ENCODE measurements around the gene DIP2C.
"Not testable (repeated sequence)": the region's sequence is repeated elsewhere in the genome, so short reads cannot be mapped to it uniquely, and the experiment has no call there.

The DIP2C gene

DNA sequence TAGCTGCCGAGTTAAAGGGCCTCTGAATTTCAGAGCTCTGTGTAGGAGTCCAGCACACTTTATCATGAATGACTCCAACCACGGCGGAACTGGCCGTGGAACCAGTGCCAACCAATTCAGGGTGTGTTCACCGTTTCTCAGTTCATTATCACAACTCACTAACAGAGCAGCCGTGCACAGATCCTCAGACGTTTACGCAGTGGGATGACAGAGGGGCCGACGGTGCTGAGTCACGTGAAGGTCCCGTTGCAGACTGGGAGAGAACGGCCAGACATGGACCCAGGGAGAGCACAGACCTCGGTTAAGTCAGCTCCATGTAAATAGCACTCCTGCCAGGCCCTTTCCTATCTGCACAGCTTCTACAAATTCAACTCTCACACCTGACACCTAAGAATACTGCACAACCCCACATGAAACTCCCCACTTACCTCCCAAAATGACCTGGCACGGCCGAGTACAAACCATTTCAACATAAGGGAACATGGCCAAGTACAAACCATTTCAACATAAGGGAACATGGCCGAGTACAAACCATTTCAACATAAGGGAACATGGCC lies 95.5 kb downstream of the DIP2C start:
- no peak for DNase-seq

DNA sequence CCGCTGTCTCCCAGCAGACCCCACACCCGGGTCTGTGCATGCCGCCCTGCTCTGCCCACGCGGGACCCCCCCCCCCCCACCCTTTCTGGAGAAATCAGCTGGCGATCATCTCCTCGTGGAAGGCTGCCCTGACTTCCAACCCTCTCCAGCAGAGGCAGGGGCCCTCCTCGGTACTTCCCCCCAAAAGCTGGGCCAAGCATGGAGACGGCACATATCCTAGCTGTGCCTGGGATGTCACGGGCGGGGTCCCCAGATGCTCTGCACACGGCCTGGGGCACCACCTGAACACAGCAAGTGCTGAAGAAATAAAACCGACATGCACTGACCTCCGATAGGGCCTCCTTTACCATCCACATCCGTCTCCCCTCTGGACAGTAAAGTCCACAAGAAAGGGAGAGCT lies 96.0 kb downstream of the DIP2C start:
- DNase-seq: no peak

DNA sequence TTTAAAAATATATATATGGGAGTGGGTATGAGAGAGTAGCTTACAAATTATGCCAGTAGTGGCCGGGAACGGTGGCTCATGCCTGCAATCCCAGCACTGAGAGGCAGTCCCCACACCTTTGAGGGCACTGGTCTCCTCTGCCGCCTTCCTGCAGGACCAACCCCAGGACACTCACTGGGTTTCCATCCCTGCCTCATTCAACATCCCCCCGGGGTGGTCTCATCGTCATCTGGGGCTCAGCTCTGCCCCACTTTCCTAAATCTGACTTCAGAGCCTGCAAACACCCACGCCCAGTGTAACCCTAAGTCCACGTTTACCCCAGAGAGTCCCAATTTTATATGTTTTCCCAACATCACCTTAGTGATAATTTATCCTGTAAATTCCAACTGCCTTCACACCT lies 96.5 kb downstream of the DIP2C start:
- DNase-seq: no peak

DNA sequence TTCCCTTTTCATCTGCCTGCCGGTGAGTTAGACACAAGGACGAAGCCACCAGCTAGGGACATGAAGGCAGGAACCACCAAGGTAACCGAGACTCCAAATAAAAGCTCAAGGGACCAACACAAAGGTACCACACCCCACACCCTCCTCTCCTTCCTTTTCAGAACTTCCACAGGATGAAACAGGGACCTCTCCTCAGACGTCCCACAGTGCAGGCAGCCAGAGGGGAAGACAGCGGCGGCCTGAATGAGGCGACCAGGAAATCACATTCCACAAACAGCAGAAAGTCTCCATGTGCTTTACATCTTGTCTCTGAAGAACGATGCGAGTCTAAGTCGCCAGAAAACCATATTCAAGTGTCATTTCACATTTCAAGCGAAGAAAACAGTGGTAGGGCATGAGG lies 97.8 kb downstream of the DIP2C start:
- DNase-seq: no peak

DNA sequence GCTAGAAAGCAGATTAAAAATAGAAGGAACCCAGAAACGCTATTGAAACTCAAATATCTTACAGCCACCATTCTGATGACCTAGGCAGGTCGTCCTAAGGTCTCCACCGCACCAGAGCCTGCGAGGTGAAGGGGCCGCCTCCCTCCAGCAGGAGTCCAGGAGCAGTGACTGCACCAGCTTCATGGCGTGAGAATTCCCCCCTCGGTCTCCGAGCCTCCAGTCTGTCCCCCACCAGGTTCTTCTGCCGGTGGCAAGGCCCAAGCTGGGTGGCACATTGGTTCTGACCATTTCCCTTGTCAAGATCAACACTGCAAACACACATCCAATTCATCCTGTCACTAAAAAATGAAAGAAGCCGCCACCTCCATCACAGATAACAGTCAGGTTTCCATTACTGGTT lies 98.7 kb downstream of the DIP2C start:
- DNase-seq: no peak

DNA sequence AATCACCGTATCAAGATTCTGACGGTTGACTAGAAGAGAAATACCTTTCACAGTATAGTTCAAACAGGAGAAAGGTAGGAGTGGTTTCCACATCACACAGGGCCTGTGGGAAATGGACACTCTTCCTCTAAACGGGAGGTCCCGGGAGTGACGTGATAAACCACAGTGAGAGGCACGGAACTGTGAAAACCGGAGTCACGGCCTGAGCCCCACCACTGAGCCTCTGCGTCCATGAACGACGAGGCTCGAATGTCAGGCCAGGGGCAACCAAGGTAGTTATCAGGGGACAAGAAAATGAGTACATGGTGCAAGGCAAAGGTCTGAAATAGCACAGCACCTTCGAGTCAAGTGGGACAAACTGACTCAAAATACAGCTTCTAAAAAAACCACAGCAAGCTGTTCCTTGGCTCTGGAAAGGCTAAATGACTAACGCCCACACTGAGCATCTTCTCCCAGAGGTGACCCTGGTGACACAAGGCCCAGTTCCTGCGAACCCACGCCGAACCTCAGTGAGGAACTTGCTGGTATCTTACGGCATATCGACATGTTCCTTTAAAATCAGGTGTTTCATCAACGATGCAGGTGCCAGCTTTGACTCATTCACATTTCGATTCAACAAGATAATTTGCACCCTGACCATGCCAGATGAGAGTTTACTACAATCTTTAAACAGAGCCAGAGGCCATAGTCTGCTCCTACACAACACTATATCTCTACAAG lies 99.3 kb downstream of the DIP2C start:
- DNase-seq: no peak

DNA sequence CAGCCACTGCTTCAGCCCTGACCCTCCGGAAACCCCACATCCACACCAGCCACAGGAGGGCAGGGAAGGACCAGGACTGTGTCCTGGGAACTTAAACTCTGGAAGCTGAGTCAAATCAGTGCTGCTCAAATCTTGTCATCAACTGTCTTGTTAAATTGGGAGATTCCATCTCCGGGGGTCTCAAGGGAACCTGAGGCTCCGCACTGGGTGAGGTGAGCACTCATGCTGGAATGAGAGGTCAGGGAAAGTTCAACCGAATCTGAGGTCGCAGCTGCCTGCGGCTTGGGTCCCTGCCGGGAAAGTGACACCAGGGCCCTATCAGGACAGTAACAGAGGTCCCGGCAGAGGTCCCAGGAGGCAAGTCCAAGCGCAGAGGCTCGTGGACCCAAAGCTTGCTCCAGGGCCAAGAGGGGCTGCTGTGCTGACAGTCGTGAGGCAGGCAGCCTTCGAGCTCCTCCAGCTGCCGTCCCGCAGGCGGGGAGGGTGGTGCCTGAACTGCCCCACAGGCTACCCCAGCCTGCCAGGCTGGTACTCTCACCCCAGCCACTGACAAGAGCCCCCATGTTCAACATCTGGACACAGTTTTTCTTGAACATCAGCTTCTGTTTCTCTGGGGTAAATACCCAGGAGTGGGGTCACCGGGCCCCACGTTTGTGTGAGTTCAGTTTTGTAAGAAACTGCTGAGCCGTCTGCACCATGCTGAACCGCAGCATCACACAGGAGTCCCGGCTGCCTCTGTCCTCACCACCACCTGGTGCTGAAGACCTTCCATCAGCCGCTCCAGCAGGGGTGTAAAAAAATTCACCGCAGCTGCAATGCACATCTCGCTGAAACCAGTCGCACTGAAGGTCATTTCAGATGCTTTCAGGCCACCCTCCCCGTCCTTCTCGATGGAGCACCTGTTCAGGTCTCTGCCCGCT lies 101.0 kb downstream of the DIP2C start:
- DNase-seq: no peak

DNA sequence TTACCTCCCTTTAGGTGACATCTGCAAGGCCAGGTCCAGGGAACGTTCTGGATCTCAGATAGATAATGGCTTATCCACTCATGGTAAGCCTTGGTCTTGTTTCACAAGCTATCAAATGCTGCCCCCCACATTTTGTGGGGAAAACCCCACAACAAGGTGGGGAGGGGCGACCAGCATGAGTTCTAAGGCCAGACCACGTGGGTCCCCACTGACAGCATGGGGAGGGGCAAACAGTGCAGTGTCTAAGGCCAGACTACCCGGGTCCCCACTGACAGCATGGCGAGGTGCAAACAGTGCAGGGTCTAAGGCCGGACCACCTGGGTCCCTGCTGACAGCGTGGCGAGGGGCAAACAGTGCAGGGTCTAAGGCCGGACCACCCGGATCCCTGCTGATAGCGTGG lies 102.8 kb downstream of the DIP2C start:
- DNase-seq: no peak

DNA sequence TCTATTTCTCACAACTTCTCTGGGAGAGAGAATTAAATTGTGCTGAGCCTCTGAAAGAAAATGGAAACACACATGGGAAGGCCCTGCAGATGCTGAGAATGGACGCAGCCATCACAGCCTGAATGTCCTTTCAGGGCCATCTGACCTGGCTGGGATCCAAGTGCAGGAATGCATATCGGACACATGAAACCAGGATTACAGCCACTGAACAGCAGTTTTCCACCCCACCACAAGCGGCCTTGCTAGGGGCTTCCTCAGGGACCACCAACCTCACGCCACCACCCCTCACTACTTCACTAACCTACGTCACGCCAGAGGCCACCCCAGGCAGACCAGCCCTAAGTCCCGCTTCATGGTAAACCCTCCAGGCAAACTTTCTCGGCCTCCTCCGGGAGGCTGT lies 103.3 kb downstream of the DIP2C start:
- DNase-seq: no peak

DNA sequence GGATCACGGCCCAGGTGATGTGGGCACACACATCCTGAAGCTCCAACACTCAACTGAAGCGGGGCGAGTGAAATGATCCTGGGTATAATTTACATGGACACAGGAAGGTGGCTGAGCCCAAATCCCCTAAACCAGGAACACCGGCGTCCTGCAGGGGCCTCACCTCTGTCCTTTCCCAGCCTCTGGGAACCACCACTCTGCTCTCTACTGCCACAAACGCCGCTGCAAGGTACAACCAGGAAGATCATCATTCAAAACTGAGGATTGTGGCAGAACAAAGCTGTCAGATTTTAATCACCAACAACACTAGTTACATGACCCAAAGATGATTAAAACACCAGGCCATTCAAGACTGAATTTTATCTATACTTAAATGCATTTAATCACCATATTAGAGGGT lies 104.0 kb downstream of the DIP2C start:
- DNase-seq: no peak

DNA sequence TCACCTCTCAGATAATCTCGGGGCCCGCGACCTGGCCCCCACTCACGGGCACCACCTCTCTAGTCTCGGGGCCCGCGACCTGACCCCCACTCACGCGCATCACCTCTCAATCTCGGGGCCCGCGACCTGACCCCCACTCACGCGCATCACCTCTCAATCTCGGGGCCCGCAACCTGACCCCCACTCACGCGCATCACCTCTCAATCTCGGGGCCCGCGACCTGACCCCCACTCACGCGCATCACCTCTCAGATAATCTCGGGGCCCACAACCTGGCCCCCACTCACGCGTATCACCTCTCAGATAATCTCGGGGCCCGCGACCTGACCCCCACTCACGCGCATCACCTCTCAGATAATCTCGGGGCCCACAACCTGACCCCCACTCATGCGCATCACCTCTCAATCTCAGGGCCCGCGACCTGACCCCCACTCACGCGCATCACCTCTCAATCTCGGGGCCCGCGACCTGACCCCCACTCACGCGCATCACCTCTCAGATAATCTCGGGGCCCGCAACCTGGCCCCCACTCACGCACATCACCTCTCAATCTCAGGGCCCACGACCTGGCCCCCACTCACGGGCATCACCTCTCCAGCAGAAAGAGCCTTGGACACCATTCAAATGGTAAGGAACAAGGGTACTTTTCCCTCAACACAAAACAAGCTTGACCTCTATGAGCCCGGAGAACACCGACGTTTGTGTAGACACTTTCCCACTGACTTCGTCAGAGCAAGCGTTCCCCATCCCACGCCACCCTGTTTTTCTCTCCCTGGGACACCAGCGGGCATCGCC lies 104.8 kb downstream of the DIP2C start:
- DNase-seq: not testable (repeated sequence)

DNA sequence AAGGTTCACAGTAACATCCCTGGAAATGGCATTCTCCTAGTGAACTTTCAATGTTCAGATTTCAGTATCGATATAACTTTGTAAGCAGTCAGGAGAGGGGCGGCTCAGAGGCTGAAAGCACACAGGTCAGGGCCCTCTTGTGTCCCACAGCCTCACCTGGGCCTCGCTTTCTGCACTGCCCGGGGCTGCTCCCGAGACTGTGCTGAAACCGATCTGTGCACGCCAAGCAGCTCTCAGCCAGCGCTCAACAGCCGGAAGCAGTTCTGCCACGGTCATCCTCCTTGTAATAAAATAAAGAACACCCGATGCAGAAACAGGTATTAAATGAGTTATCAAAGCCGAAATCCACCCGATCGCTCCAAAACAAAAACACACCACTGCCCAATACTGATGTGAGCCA lies 106.0 kb downstream of the DIP2C start:
- DNase-seq: no peak

DNA sequence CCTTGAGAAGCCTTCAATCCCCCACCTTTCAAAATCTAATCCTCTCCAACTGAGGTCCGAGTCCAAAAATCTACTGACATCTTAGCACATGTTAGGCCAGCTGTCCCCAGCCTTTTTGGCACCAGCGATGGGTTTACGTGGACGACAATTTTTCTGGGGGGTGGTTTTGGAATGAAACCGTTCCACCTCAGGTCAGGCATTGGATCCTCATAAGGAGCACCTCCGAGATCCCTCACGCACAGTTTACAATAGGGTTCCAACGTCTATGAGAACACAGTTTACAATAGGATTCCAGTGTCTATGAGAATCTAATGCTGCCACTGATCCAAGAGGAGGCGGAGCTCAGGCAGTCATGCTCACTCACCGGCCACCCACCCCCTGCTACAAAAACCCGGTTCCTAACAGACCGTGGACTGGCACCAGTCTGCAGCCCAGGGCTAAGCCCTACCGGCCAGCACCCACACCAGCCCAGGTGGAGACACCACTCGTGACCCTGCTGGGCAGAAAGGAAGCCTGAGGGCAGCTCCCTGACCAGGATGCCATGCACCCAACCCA lies 107.6 kb downstream of the DIP2C start:
- no peak for DNase-seq

DNA sequence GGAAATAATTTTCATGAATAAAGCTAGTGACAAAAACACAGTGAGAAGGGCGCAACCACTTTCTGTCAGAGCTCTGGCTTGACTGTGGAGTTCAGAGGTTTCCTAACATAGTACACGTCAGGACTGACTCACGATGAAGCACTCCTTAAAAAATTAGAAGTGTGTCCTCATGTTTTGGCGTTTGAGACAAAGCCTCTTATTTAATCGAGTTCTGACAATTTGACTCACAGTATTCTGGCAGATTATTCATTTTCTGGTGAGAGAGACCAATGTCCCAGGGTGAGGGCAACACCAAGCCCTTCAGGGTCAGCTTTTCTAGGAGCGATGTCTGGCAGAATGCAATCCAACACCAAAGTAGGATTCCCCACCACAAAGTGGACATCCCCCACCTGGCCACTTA lies 108.7 kb downstream of the DIP2C start:
- no peak for DNase-seq

DNA sequence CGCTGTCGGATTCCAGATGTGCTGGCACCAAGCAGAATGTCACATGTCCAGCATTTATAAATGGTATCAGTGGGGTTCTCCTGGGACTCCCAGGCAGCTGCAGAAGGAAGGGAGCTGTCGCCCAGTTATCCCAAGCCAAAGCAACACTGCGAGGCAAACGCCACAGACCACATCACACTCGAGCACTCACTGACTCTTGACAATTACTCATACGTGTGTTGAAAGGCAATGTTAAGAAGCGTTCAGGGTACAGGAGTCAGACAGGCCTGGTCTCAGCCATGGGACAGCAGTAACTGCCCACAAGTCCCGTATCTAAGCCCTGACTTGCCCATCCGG lies 113.4 kb downstream of the DIP2C start:
- no peak for DNase-seq

DNA sequence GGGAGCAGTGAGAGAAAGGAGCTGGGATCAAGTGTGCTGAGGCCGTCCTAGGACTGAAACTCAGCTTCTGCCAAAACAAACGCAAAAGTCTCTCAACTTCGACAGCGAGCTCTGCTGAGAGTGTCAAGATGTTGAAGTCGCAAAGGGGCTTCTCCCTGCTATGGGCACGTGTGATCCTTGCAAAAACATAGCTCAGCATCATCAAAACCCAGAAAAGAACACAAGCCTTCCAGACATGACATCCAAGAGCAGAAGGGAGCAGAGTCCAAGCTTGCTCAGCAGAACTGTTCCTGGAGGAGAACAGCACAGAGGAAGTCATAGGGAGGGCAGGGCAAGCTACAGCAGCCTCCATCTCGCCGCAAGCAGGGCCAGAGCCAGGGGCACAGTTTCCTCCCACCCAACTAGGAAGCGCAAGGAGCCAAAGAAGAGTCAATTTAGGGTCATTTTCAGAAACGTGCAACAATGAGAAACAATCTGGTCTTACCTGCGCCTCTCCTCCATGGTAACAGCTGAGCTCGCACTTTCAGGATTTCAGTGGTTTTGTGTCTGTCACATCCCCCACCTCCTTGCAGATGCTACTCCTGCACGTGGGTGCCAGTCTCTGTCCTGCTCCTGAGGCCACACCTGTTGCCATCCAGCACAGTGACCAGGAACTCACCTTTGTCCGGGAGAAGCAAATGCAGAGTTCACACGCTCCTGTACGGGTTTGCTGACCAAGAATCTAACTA lies 113.9 kb downstream of the DIP2C start:
- DNase-seq: no peak

DNA sequence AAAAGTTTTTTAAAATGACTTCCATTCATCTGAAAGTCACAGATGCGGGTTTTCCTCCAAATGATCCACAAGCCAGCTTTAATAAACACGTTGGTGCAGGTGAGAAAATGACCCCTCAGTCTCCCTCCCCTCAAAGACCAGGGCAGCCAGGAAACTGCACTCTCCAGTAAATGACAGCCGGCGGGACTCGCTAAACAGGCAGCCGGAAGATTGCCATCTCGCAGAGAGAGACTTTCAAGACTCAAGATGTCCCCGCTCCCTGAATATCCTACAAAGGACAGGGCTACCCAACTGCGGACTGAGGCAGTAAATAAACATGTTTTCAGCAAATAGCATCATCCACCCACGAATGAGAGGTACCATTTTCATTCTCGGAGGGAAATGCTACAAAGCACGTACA lies 116.8 kb downstream of the DIP2C start:
- no peak for DNase-seq

DNA sequence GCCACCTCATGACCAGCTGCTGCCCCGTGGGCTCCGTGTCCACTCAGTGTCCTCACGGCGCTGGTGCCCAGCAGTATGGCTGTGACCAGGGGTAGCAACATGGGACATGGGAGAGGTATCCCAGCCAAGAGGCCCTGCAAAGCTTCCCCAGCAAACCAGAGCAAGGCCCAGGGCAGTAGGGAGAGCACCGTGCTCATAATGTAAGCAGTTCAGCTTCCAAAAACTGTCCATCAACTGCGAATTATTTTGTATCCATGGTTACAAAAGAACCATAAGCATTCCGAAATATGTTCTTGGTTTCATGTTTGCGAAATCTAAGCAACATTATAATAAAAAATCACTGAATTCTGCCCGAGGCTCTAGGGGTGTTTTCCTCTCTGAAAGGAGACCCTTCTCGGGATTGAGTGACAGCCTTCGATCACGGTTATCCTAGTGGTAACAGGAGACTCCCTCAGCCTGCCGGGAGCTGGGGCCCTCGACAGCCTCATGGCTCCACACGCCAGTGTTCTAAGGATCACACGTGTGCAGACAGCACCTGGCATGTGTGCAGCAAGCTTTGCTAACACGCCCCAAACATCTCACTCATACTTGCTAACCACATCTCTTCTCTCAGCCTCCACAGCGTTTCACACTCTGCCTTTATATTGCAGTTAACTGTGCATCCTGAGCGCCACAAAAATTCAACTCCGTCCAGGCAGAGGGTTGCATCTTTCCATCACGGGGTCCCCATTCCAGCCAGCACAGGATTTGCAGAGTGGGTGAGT lies 117.6 kb downstream of the DIP2C start:
- no peak for DNase-seq

DNA sequence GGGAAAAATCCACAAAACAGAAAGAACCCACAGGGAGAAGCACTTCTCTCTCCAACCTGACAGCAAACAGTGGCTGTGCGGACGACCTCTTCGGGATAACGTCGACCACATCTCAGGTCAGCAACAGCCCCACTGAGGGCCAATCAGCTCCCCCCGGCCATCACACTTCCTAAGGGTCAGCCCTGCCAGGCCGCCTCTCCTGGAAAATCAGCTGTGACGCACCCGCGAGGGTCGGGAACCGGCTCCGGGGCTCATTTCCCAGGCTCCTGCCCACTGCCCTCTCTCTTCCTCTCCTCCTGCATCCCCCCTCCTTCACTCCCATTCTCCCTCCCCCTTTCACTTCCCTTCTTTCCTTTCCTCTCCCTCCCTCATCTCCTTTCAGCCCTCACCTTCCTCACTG lies 118.3 kb downstream of the DIP2C start:
- no peak for DNase-seq

DNA sequence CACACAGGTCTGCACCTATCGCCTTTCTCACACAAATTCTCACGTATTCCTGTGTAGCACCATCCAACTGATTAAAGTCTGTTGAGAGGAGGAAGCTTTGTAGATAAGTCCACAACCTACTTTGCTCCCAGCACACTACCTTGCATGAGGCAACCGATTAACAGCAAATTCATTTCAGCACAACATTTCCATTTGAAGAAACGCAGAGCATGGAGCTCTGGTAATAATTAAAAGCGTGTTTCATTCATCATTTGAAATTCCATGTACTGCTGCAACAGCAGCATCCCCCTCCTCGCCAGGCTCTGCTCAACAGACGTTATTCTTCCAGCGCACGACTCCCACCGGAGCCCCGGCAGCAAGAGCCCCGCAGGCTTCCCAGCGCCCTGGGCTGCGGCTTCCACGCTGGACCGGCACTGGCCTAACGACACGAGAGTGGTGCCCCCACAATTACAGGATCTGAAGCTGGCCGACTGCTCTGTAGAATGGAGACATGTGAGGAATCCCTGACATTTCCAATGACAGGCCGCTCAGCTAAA lies 118.8 kb downstream of the DIP2C start:
- no peak for DNase-seq

DNA sequence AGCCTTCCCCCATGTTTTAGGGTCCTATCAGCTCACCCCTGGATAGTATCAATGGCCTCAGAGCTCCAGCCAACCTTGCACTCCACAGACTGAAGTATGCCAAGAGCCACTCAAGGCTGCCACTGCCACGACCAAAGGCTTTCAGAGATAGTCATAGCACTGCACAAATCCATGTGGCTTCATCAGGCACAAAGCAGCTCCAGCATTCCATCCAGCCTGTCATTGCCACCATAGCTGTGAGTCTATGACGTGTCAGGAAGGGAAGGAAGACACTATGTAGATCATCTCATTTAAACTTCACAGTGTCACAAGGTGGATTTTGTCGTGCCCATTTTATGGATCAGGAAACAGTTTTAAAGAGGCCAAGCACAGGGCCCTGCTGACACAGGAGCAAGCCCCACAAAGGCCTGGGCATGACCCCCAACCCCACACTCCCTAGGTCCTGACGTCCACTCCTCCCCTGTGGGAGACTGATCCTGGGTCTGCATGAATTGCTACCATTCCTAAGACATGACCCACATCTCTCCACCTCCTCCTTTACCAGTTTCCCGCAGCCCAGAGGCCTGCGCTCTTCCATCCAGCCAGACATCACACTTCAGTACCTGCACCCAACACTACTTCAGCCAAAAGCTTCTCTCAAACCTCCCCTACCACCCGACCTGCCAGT lies 119.4 kb downstream of the DIP2C start:
- no peak for DNase-seq
